ENCODE results near the gene FNDC11.
A peak's percentile ranks its signal among the peaks of the same experiment; 100 is the strongest.

FNDC11 gene

DNA sequence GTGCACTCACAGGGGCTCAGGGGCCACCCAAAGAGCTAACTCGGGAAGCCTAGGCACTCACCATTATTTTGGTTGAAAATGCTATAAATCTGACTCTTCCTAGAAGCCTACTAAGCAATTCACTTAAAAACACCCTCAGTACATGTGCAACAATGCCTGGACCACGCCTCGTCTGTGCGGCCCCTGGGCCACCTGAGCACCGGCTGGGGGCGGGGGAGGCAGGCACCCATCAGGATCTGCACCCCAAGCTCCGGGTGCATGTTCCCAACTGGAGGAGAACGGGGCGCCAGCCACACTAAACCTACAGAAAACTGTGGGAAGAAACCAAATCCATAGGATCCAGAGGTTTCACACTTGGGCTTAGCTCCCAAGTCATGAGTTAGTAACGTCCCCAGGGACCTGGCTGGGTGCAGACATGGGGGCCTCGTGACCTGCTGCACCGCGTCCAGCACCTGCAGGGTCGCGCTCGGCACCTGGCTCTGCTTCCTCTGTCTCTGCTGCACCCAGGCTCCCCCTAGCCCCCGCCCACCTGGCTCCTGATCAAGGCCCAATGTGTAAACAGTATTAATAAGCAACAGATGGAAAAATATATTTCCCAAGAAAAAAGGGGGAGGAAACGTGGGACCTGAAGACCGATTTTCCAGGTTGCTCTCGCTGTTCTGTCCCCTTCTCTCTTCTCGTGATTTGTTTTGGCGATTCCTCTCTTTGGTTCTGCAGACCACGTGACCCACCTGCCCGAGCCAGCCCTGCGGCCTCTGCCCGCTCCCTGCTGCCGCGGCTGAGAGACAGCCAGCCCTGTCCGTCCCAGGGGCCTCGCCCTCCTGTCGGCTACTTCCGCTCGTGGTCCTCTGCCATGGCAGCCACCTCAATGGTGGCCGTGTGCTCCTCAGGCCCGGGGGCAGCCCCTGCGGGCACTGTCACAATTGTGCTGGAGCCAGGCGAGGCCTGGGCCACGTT is 35.6 kb downstream of the FNDC11 start:
- H3K4me3 ChIP-seq (ENCODE audit: control insufficient read depth, low read depth, low read length), result no peak overlapping the region
- TF ChIP-seq, protein P1, sequence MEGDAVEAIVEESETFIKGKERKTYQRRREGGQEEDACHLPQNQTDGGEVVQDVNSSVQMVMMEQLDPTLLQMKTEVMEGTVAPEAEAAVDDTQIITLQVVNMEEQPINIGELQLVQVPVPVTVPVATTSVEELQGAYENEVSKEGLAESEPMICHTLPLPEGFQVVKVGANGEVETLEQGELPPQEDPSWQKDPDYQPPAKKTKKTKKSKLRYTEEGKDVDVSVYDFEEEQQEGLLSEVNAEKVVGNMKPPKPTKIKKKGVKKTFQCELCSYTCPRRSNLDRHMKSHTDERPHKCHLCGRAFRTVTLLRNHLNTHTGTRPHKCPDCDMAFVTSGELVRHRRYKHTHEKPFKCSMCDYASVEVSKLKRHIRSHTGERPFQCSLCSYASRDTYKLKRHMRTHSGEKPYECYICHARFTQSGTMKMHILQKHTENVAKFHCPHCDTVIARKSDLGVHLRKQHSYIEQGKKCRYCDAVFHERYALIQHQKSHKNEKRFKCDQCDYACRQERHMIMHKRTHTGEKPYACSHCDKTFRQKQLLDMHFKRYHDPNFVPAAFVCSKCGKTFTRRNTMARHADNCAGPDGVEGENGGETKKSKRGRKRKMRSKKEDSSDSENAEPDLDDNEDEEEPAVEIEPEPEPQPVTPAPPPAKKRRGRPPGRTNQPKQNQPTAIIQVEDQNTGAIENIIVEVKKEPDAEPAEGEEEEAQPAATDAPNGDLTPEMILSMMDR (IDR thresholded peaks at IDR 0.05; ENCODE audit: control insufficient read depth, insufficient read depth, low read depth, low read length, missing control alignments), result no peak
- no peak for DNase-seq (ENCODE audit: low read depth)

DNA sequence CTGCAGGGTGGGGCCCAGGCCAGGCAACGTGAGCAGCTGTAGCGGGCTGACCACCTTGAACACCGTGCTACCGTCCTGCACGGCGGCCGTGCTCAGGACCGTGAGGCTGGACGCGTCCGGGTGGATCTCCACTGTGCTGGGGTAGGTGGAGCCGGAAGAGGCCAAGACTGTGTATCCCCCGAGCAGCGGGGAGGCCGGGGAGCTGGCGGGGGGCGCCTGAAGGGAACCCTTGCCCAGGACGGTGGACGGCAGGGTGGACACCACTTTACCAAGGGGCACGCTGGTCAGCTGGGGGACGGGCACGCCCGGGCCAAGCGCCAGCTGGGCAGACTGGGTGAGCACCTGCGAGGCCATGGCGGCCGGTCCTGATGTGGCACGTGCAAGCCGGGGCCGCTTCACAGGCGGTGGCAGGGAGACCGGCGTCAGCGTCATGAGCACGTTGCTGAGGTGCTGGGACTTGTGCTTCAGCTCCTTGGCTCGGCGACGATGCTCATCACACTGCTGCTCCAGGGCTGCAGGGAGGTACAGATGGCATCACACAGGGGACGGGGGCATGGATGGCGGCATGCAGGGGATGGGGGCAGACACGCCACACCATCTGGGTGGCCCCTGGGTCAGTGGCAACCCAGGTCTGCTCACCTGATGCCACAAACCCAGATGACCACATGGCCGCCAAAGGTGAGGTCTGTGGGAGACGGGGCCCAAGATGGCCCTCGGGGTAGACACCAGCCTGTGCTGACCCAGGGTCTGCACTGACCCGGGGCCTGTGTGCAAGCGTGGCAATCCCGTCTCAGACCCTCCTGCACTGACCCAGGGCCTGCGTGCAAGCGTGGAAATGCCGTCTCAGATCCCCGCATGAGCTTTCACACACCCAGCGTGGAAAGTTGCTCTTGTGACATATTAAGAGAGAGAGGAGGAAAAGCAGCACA is 36.5 kb downstream of the FNDC11 start:
- TF ChIP-seq, protein P1 (IDR thresholded peaks at IDR 0.05; ENCODE audit: control insufficient read depth, insufficient read depth, low read depth, low read length, missing control alignments), result no peak
- H3K4me3 ChIP-seq (ENCODE audit: control insufficient read depth, low read depth, low read length), result no peak overlapping the region
- no peak for DNase-seq (ENCODE audit: low read depth)

DNA sequence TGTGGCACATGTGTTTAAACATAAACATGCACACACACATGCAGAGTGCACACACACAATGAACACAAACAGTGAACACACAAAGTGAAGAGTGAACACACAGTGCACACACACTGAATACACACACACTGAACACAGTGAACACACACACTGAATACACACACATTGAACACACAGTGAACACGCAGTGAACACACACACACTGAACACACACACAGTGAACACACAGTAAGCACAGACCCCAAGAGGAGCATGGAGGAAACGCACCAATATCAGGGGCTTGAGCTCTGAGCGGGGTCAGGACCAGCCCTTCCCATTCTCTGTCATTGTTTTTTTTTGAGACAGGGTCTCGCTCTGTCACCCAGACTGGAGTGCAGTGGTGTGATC is 37.2 kb downstream of the FNDC11 start:
- TF ChIP-seq, protein P1 (IDR thresholded peaks at IDR 0.05; ENCODE audit: control insufficient read depth, insufficient read depth, low read depth, low read length, missing control alignments), result no peak
- DNase-seq (ENCODE audit: low read depth), result no peak

DNA sequence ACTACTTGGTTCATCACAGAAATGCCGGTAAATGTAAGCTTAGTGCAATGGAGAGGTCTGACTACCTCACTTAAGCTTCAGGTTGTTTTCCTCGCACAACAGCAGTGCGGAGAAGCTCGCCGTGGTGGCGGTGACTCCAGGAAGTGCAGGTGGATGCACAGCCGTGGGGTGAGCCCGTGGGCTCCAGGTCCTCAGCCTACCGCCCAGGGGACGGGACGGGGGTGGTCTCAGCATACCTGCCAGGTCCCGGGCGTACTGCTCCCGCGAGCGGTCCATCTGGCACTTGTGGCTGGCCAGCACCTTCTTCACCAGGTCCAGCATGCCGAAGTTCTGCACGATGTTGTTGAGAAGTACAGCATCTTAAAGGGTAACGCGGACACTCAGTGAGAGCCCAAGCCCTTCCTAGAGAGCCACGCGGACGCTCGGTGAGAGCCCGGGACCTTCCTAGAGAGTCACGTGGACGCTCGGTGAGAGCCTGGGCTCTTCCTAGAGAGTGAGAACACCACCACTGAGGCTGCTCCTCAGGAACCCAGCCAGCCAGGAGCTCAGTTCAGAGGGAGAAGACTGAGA is 37.9 kb downstream of the FNDC11 start:
- H3K4me3 ChIP-seq (ENCODE audit: control insufficient read depth, low read depth, low read length), result no peak overlapping the region
- no peak for DNase-seq (ENCODE audit: low read depth)
- TF ChIP-seq, protein P1 (IDR thresholded peaks at IDR 0.05; ENCODE audit: control insufficient read depth, insufficient read depth, low read depth, low read length, missing control alignments), result no peak

More for the DNA sequence above, 37.2 kb downstream of the FNDC11 start:
- no peak overlapping the region for H3K4me3 ChIP-seq (ENCODE audit: control insufficient read depth, low read depth, low read length)

DNA sequence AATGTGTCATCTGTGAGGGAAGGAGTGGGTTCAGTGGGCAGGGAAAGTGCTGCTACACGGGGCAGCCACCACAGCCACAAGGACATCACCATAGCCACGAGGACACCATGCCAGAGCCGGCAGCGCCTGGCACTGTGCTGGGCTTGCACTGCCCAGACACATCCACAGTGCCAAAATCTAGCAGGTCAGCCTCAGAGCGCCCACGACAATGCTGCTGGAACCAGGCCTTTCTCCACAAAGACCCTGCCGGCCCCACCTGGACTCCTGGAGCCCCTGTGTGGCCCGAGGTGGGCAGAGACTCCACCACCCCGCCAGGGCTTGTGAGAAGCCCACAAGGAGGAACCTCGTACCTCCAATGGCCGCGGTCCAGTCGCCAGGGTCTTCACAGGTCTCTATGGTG is 38.7 kb downstream of the FNDC11 start:
- no peak overlapping the region for H3K4me3 ChIP-seq (ENCODE audit: control insufficient read depth, low read depth, low read length)
- TF ChIP-seq, protein P1 (IDR thresholded peaks at IDR 0.05; ENCODE audit: control insufficient read depth, insufficient read depth, low read depth, low read length, missing control alignments), result no peak
- DNase-seq (ENCODE audit: low read depth), result no peak

DNA sequence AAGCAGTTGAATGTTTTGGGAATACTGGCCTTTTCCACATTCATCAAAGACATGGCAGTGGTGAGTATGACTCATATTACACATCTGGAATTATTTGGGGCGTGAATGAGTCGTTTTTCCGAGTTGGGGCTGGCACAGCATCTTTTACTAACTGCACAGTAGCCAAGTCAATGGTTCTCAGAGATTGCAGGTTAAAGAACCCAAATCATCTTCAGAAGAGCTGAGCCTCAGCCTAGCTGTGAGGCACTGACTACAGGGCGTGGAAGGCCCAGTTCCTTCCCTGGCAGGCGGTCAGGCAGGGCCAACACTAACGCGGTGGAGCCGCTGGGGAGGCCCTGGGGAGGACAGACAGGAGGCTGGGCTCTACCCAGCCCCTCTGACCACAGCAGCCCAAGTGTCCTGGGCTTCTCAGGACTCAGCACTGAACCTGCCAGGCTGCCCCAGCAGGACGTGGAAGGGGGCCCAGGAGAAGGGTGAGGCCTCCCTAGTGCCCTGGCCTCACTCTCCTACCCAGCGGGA is 40.1 kb downstream of the FNDC11 start:
- H3K4me3 ChIP-seq (ENCODE audit: control insufficient read depth, low read depth, low read length), result no peak overlapping the region
- peak; percentile 57 for DNase-seq (ENCODE audit: low read depth)
- TF ChIP-seq, protein P1 (IDR thresholded peaks at IDR 0.05; ENCODE audit: control insufficient read depth, insufficient read depth, low read depth, low read length, missing control alignments), result no peak

All from AG09309 (cell line).